IMR-90 (cell line): ENCODE measurements around the gene NECAB2. TPM values are rescaled to one million over a fixed set of nuclear protein-coding genes. Genes with fewer than 3 reads are reported as not detected.

Experiments used
- ATAC-seq: fragments of 200-7000 bp; cut with Tn5 transposase; 2 replicates; pipeline ENCODE4 v1.9.1; 2020; ENCODE audit warnings: low read depth, mild to moderate bottlenecking, moderate library complexity
- BruUV-seq: library from RNA; stranded (reverse); fragments of 400-500 nt; replicated peaks from 2 replicates; lab custom pipeline; 2021; lab: Mats Ljungman, UMichigan
- CTCF ChIA-PET: fragments of 300-600 bp; formaldehyde crosslinking; extraction: SDS; loops from one replicate; lab custom pipeline; 2021; ENCODE audit warnings: antibody characterized with exemption; lab: Yijun Ruan, JAX
- POLR2A ChIA-PET: fragments of 300-600 bp; sonication (Branson Sonifier 250); formaldehyde crosslinking; loops from one replicate; lab custom pipeline; 2022; ENCODE audit warnings: antibody characterized with exemption; ENCODE audit not compliant: unreplicated experiment; lab: Charles Lee
- DNase-seq: peaks from one replicate; pipeline ENCODE4 v3.0.0; 2013
- H2AFZ ChIP-seq: replicated peaks from 2 replicates; pipeline ENCODE3; 2013; ENCODE audit warnings: low read length, mild to moderate bottlenecking; ENCODE audit not compliant: poor library complexity
- H2AK5ac ChIP-seq: 2 replicates; pipeline ENCODE4 v1.6.1; 2013; ENCODE audit warnings: low read depth, low read length, inconsistent platforms
- H2AK9ac ChIP-seq: replicated peaks from 2 replicates; pipeline ENCODE3; 2013; ENCODE audit warnings: mild to moderate bottlenecking, low read depth, low read length, moderate library complexity; ENCODE audit not compliant: poor library complexity
- H2BK120ac ChIP-seq: 2 replicates; pipeline ENCODE4 v1.6.1; 2013; ENCODE audit warnings: low read depth, low read length, inconsistent platforms
- H2BK15ac ChIP-seq: 3 replicates; pipeline ENCODE4 v1.6.1; 2013; ENCODE audit warnings: low read depth, low read length, inconsistent platforms
- H2BK20ac ChIP-seq: 2 replicates; pipeline ENCODE4 v1.6.1; 2013; ENCODE audit warnings: low read depth, mild to moderate bottlenecking, inconsistent platforms, low read length, moderate library complexity
- H2BK5ac ChIP-seq: 2 replicates; pipeline ENCODE4 v1.6.1; 2013; ENCODE audit warnings: mild to moderate bottlenecking, low read depth, low read length, inconsistent platforms; ENCODE audit not compliant: poor library complexity, severe bottlenecking
- H3K14ac ChIP-seq: replicated peaks from 2 replicates; pipeline ENCODE4 v1.6.1; 2013; ENCODE audit warnings: low read depth, low read length, inconsistent platforms
- H3K18ac ChIP-seq: 2 replicates; pipeline ENCODE4 v1.6.1; 2013; ENCODE audit warnings: low read depth, low read length, control low read depth
- H3K23ac ChIP-seq: 2 replicates; pipeline ENCODE4 v1.6.1; 2013; ENCODE audit warnings: low read depth, low read length, inconsistent platforms
- H3K27ac ChIP-seq: 2 replicates; pipeline ENCODE4 v1.5.1; 2013; ENCODE audit warnings: mild to moderate bottlenecking, control low read depth, low read length; ENCODE audit not compliant: insufficient read depth
- H3K27me3 ChIP-seq: 2 replicates; pipeline ENCODE4 v1.6.1; 2013; ENCODE audit warnings: low read length; ENCODE audit not compliant: control insufficient read depth, insufficient read depth
- H3K36me3 ChIP-seq: 2 replicates; pipeline ENCODE4 v1.6.1; 2013; ENCODE audit warnings: low read length, mixed read lengths; ENCODE audit not compliant: control insufficient read depth, insufficient read depth
- H3K4ac ChIP-seq: 2 replicates; pipeline ENCODE4 v1.6.1; 2013; ENCODE audit warnings: low read depth, low read length, inconsistent platforms
- H3K4me1 ChIP-seq: 2 replicates; pipeline ENCODE4 v1.6.1; 2013; ENCODE audit warnings: low read length, mixed read lengths; ENCODE audit not compliant: control insufficient read depth, insufficient read depth
- H3K4me2 ChIP-seq: 2 replicates; pipeline ENCODE4 v1.6.1; 2013; ENCODE audit warnings: low read depth, mild to moderate bottlenecking, control low read depth, low read length, moderate library complexity
- H3K4me3 ChIP-seq: 2 replicates; pipeline ENCODE4 v1.5.1; 2013; ENCODE audit warnings: low read depth, mild to moderate bottlenecking, control low read depth, low read length, moderate library complexity; ENCODE audit not compliant: insufficient read depth
- H3K56ac ChIP-seq: 2 replicates; pipeline ENCODE4 v1.6.1; 2013; ENCODE audit warnings: low read length, inconsistent platforms; ENCODE audit not compliant: insufficient read depth; ENCODE audit errors: extremely low read depth
- H3K79me1 ChIP-seq, 2 experiments: 2 replicates each; pipeline ENCODE4 v1.6.1; 2013; ENCODE audit warnings: low read length in 2 of 2, inconsistent platforms in 1 of 2, low read depth in 1 of 2
- H3K9ac ChIP-seq: 2 replicates; pipeline ENCODE4 v1.6.1; 2013; ENCODE audit warnings: low read depth, low read length, control low read depth
- H3K9me1 ChIP-seq: 2 replicates; pipeline ENCODE4 v1.6.1; 2013; ENCODE audit warnings: low read length, inconsistent platforms; ENCODE audit not compliant: insufficient read depth
- H3K9me3 ChIP-seq: 2 replicates; pipeline ENCODE4 v1.6.1; 2013; ENCODE audit warnings: low read length; ENCODE audit not compliant: control insufficient read depth, insufficient read depth
- H4K20me1 ChIP-seq: 2 replicates; pipeline ENCODE4 v1.6.1; 2013; ENCODE audit warnings: low read length, inconsistent platforms; ENCODE audit not compliant: insufficient read depth
- H4K5ac ChIP-seq: 2 replicates; pipeline ENCODE4 v1.6.1; 2013; ENCODE audit warnings: mild to moderate bottlenecking, low read depth, low read length, control low read depth
- H4K8ac ChIP-seq, 2 experiments: 2 replicates each; pipeline ENCODE4 v1.6.1; 2013; ENCODE audit warnings: low read depth in 2 of 2, low read length in 2 of 2, control low read depth in 1 of 2, inconsistent platforms in 1 of 2
- H4K91ac ChIP-seq: 2 replicates; pipeline ENCODE4 v1.6.1; 2013; ENCODE audit warnings: low read depth, low read length, inconsistent platforms; ENCODE audit not compliant: insufficient read depth
- CEBPB ChIP-seq: IDR thresholded peaks from 2 replicates; pipeline ENCODE4 v1.6.1; 2012; ENCODE audit warnings: low read depth, low read length, improper control_type of control experiment
- MAFK ChIP-seq: IDR thresholded peaks from 2 replicates; pipeline ENCODE4 v1.6.1; 2012; ENCODE audit warnings: low read depth, low read length, improper control_type of control experiment
- MXI1 ChIP-seq: IDR thresholded peaks from 2 replicates; pipeline ENCODE4 v1.6.1; 2012; ENCODE audit warnings: low read depth, mild to moderate bottlenecking, low read length, moderate library complexity, borderline replicate concordance
- RAD21 ChIP-seq: IDR thresholded peaks from 2 replicates; pipeline ENCODE4 v1.6.1; 2012; ENCODE audit warnings: low read length, improper control_type of control experiment
- RCOR1 ChIP-seq: IDR thresholded peaks from 2 replicates; pipeline ENCODE4 v1.6.1; 2012; ENCODE audit warnings: mild to moderate bottlenecking, low read length, improper control_type of control experiment; ENCODE audit not compliant: insufficient replicate concordance
- RFX5 ChIP-seq: IDR thresholded peaks from 2 replicates; pipeline ENCODE4 v1.8.0; 2012; ENCODE audit warnings: low read depth, mild to moderate bottlenecking, low read length, moderate library complexity
- WGBS, 2 experiments: methylation state at CpG; one replicate each; pipeline versions ENCODE4 v1.1.5 to v1.1.7; 2013; ENCODE audit warnings: missing lambda C conversion rate in 2 of 2; ENCODE audit not compliant: insufficient read length in 1 of 2; ENCODE audit errors: extremely low coverage in 2 of 2; 5-methylcytosine and 5-hydroxymethylcytosine counted together
- dilution Hi-C: fragments of 300-500 bp; cut with HindIII; formaldehyde crosslinking; loops from one replicate; pipeline ENCODE4 v1.14.3; 2018; ENCODE audit warnings: low sequenced_read_pairs; ENCODE audit not compliant: unreplicated experiment
- in situ Hi-C: fragments of 300-500 bp; cut with MboI; formaldehyde crosslinking; loops from 3 replicates; pipeline ENCODE4 v1.14.3; 2019; ENCODE audit warnings: low sequenced_read_pairs, inconsistent platforms, mixed read lengths
- intact Hi-C: fragments of 100-400 bp; cut with micrococcal nuclease; formaldehyde crosslinking; loops from 2 replicates; pipeline ENCODE4 v1.10.0; 2022
- polyA plus RNA-seq, 3 experiments: library from polyadenylated mRNA; depleted of rRNA; stranded (reverse); fragments of >200 nt; gene quantifications; 2 replicates each; pipeline ENCODE4 v1.2.3, GENCODE V29; 2012; ENCODE audit warnings: low replicate concordance in 1 of 3
- total RNA-seq: library from RNA; depleted of rRNA; stranded (reverse); fragments of >200 nt; gene quantifications from 2 replicates; pipeline ENCODE4 v1.2.3, GENCODE V29; 2012
- TF ChIP-seq, protein P1 (sequence below): fragments of 150-350 bp; IDR thresholded peaks from 2 replicates; pipeline ENCODE4 v1.6.1; 2016; ENCODE audit warnings: low read depth, mild to moderate bottlenecking, low read length, moderate library complexity, borderline replicate concordance

Gene NECAB2
- total and polyA plus RNA-seq, 2 of the 4 experiments (the other 2 are of a cell fraction) = 0.27 TPM; not detected in 1

DNA sequence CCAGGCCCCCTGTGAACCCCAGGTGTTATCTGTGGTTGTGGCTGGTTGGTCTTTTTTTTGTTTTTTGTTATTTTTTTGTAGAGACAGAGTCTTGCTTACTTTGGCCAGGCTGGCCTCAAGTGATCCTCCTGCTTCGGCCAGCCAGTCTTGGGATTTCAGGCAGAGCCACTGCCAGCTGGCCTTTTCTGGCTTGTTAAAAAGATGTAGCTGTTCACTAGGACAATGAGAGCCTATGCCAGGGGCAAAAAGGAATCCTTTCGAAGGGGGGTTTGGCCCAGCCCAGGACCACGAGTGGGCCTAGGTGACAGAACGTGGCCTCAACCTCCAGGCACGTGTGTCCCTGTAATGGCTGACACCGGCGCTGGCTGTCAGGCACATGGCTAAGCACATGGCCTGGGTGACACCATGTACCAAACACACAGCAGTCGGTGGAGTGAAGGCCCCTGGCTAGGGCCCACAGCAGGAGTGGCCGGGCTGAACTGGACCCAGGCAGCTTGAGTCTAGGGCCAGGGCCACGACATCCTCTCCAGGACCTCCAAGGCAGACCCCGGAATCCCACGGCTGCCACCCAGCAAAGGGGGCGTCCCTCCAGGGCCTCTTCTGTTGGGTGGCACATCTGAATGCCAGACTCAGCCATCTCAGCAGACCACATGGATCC, 81.5 kb downstream of the NECAB2 start:
- no peak for ATAC-seq
- Histone ChIP-seq H2BK15ac (no peak overlapping the region), H4K5ac (no peak overlapping the region), H2AK9ac (no peak overlapping the region), H3K79me1 (no peaks in the 10 kb centered on the region; a peak in 1 of 4 replicates), H3K36me3 (peaks cover 25% of the 10 kb centered on the region), H3K9me1 (no peaks in the 10 kb centered on the region), H3K23ac (no peak overlapping the region), H4K20me1 (0 out of 2 replicates have a peak, but pooled peaks cover 3% of the 10 kb centered on the region), H2AFZ (no peak overlapping the region), H2AK5ac (no peak overlapping the region), H3K4me1 (no peaks in the 10 kb centered on the region), H3K56ac (no peak overlapping the region), H2BK120ac (no peak overlapping the region), H3K4ac (no peak overlapping the region), H3K27me3 (no peaks in the 10 kb centered on the region; the same call in 1 of the 2 replicates), H3K4me2 (no peak overlapping the region), H3K27ac (no peak overlapping the region), H3K9me3 (no peaks in the 10 kb centered on the region), H4K91ac (no peak overlapping the region), H2BK20ac (no peak overlapping the region), H2BK5ac (no peak overlapping the region), H3K4me3 (no peak overlapping the region), H3K9ac (no peak overlapping the region), H4K8ac (no peak overlapping the region), H3K18ac (no peak overlapping the region), H3K14ac (no peak overlapping the region)
- ChIA-PET POLR2A (no interaction called here), CTCF (no interaction called here)
- no peak for TF ChIP-seq RFX5
- TF ChIP-seq, protein P1, sequence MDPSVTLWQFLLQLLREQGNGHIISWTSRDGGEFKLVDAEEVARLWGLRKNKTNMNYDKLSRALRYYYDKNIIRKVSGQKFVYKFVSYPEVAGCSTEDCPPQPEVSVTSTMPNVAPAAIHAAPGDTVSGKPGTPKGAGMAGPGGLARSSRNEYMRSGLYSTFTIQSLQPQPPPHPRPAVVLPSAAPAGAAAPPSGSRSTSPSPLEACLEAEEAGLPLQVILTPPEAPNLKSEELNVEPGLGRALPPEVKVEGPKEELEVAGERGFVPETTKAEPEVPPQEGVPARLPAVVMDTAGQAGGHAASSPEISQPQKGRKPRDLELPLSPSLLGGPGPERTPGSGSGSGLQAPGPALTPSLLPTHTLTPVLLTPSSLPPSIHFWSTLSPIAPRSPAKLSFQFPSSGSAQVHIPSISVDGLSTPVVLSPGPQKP = no peak
- no peak for TF ChIP-seq MAFK
- no peak for TF ChIP-seq RAD21
- no peak for TF ChIP-seq RCOR1
- TF ChIP-seq MXI1 = no peak
- TF ChIP-seq CEBPB = no peak
- 89% methylated on average over 9 of the region's 13 CpGs; no CpG with 5 or more reads in 1 of the 2 experiments for WGBS, 2 experiments
- intact Hi-C loops (no loop called here), in situ Hi-C loops (no loop called here), dilution Hi-C loops (no loop called here)
- no peak for DNase-seq
- BruUV-seq = no TSS peak
